ENCODE measurements around the gene PAM.

DNA sequence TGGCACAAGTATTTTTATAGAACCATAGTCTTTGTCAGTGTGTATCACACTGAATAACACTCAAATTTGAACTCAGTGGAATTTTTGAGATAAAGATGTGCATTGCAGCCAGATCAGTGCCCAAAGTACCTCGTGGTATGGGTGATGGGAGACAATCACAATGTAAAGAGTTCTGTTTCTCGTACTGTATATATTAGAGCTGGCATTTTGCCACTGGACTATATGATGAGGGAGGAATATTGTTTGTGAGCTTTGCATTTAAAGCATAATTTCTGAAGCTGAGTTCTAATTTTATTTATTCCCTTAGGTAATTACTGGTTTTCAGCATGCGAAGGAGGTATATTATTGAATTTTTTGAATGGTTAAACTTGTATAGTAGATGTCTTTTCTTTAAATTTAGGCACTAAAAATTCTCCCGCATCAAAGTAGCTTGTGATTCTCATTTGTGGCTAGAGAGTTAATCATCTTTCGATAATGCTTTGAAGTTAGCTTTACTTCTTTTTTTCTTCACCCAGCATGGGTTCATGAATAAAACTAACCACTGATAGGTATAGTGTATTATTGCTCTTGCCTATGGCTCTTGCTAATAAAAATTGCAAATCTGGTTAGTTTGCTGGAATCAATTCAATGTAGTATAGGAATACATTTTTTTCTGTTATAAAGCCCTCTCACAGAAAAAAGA lies 43.1 kb downstream of the PAM start:
- no peak for TF ChIP-seq POLR2A (IDR thresholded peaks at IDR 0.05)
- TF ChIP-seq, protein P1, sequence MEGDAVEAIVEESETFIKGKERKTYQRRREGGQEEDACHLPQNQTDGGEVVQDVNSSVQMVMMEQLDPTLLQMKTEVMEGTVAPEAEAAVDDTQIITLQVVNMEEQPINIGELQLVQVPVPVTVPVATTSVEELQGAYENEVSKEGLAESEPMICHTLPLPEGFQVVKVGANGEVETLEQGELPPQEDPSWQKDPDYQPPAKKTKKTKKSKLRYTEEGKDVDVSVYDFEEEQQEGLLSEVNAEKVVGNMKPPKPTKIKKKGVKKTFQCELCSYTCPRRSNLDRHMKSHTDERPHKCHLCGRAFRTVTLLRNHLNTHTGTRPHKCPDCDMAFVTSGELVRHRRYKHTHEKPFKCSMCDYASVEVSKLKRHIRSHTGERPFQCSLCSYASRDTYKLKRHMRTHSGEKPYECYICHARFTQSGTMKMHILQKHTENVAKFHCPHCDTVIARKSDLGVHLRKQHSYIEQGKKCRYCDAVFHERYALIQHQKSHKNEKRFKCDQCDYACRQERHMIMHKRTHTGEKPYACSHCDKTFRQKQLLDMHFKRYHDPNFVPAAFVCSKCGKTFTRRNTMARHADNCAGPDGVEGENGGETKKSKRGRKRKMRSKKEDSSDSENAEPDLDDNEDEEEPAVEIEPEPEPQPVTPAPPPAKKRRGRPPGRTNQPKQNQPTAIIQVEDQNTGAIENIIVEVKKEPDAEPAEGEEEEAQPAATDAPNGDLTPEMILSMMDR (IDR thresholded peaks at IDR 0.05): no peak
